Measurements from ENCODE around the gene SOX4.
A peak's percentile ranks its signal among the peaks of the same experiment; 100 is the strongest.

The SOX4 gene

GRCh38 chr6:21615504-21615903, 22.0 kb downstream of the SOX4 start:
- DNase-seq: no peak

GRCh38 chr6:21616005-21616404, 22.5 kb downstream of the SOX4 start:
- DNase-seq: no peak

DNA sequence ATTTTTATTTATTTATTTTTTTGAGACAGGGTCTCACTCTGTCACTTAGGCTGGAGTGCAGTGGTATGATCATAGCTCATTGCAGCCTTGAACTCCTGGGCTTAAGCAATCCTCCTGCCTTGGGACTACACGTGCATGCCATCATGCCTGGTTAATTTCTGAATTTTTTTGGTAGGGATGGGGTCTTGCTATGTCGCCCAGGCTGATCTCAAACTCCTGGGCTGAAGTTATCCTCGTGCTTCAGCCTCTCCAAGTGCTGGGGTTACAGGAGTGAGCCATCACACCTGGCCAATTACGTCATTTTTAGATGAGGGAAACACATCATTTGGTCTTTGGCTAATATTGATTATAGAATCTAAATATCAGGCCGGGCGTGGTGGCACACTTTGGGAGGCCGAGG, 32.1 kb downstream of the SOX4 start:
- DNase-seq: no peak

DNA sequence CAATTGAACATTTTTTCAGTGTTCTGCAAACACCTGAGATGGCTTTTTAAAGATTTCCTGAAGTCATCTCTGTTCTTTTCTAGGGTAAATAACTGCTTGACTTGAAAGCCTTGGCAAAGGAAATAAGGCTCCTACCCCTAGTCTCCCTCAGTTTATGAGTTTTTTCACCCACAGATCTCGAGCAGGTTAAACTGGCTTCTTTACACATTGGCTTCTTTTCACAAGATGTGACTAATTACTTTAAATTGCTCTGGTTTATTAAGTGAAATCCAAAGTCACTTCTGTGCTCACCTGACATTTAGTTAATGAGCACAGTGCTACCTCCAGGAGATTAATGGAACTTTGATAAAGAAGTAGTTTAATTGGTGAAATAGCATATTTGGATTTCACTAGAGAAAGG, 33.2 kb downstream of the SOX4 start:
- no peak for DNase-seq

DNA sequence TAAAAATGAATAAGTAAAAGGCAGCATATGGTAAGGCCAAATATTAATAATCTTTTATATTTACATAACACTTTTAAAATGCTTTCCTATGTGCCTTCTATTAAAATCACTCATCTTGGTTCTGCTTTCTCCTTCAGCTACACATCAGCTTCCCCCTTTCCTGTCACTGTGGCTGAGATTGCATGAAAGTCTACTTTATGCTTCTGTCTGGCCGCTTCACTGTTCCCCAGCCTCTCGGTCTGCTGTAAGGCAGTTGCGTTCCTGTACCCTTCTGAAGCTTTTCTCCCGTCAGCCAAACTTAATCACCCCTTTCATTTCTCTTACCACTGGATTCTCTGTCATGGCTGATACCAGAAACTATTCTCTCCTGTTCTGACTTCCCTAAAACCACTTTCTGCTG, 34.6 kb downstream of the SOX4 start:
- DNase-seq: peak; percentile 2

- no peak for DNase-seq
These were observed 40.1 kb downstream of the SOX4 start for GRCh38 chr6:21633511-21634109.

- no peak for DNase-seq
These were observed 41.0 kb downstream of the SOX4 start for GRCh38 chr6:21634582-21634981.

GRCh38 chr6:21636876-21637275, 43.3 kb downstream of the SOX4 start:
- no peak for DNase-seq

GRCh38 chr6:21639316-21639715, 45.8 kb downstream of the SOX4 start:
- DNase-seq: no peak
